SU-DHL-6 (cell line): Measurements from ENCODE around the gene CDC42EP5.

ENCODE experiments used
- CTCF ChIP-seq: fragments of 200-600 bp; sonication (generic); IDR thresholded peaks from one replicate; pipeline ENCODE4 v1.5.1; 2017; ENCODE audit warnings: antibody characterized with exemption, mild to moderate bottlenecking, low read length, moderate library complexity; ENCODE audit not compliant: insufficient read depth, poor library complexity, severe bottlenecking
- EZH2phosphoT487 ChIP-seq: fragments of 200-600 bp; sonication (generic), shearing (Covaris generic); conservative IDR thresholded peaks from 2 replicates; pipeline ENCODE4 v1.6.1; 2018; ENCODE audit warnings: mild to moderate bottlenecking, antibody characterized with exemption, low read length, moderate library complexity, mixed read lengths

GRCh38 chr19:54452626-54453025 is 20.5 kb downstream of the CDC42EP5 start:
- TF ChIP-seq CTCF (no peak), EZH2phosphoT487 (no peak)
